Neuronal stem cell (in vitro differentiated cells): ENCODE measurements around the gene DEPP1.

ENCODE experiments used
- DNase-seq: peaks from one replicate; pipeline ENCODE4 v3.0.0-alpha.2; 2013; ENCODE audit warnings: low spot score
- H2AFZ ChIP-seq: one replicate; pipeline ENCODE4 v1.6.1; 2013; ENCODE audit warnings: mild to moderate bottlenecking, low read length, inconsistent platforms
- H2AK5ac ChIP-seq: 2 replicates; pipeline ENCODE4 v1.6.1; 2013; ENCODE audit warnings: low read depth, mild to moderate bottlenecking, inconsistent platforms, low read length, moderate library complexity, mixed read lengths
- H2BK120ac ChIP-seq: 2 replicates; pipeline ENCODE4 v1.6.1; 2013; ENCODE audit warnings: low read depth, mild to moderate bottlenecking, inconsistent platforms, low read length, moderate library complexity, mixed read lengths
- H2BK12ac ChIP-seq: one replicate; pipeline ENCODE4 v1.6.1; 2013; ENCODE audit warnings: low read length, inconsistent platforms
- H2BK15ac ChIP-seq: 2 replicates; pipeline ENCODE4 v1.6.1; 2013; ENCODE audit warnings: mild to moderate bottlenecking, low read length, inconsistent platforms, mixed read lengths
- H2BK5ac ChIP-seq: one replicate; pipeline ENCODE4 v1.6.1; 2013; ENCODE audit warnings: inconsistent platforms, mild to moderate bottlenecking, low read length, moderate library complexity
- H3K14ac ChIP-seq: one replicate; pipeline ENCODE4 v1.6.1; 2013; ENCODE audit warnings: low read length, inconsistent platforms
- H3K18ac ChIP-seq: 2 replicates; pipeline ENCODE4 v1.6.1; 2013; ENCODE audit warnings: low read length, inconsistent platforms
- H3K23ac ChIP-seq: 2 replicates; pipeline ENCODE4 v1.6.1; 2013; ENCODE audit warnings: low read depth, mild to moderate bottlenecking, mixed read lengths, low read length, inconsistent platforms; ENCODE audit not compliant: poor library complexity
- H3K27ac ChIP-seq: replicated peaks from 3 replicates; pipeline ENCODE4 v1.5.1; 2013; ENCODE audit warnings: low read length, inconsistent platforms
- H3K27me3 ChIP-seq, 3 experiments: 2 replicates each; pipeline ENCODE4 v1.6.1; 2013; ENCODE audit warnings: low read length in 3 of 3, mild to moderate bottlenecking in 2 of 3, inconsistent platforms in 1 of 3, low read depth in 1 of 3, mixed read lengths in 1 of 3, moderate library complexity in 1 of 3; ENCODE audit not compliant: control insufficient read depth in 3 of 3, insufficient read depth in 3 of 3
- H3K36me3 ChIP-seq, 2 donors: replicated peaks in 1 of 2; 2 replicates each; pipeline ENCODE4 v1.6.1; 2013; ENCODE audit warnings: low read length in 2 of 2; ENCODE audit not compliant: control insufficient read depth in 2 of 2, insufficient read depth in 2 of 2
- H3K4ac ChIP-seq: 2 replicates; pipeline ENCODE4 v1.6.1; 2013; ENCODE audit warnings: inconsistent platforms, mild to moderate bottlenecking, low read length, moderate library complexity
- H3K4me1 ChIP-seq, 2 donors: 1 replicate in 1 of 2; 2 replicates in 1 of 2; pipeline ENCODE4 v1.6.1; 2013; ENCODE audit warnings: low read length in 2 of 2, low read depth in 1 of 2; ENCODE audit not compliant: control insufficient read depth in 2 of 2, insufficient read depth in 1 of 2
- H3K4me2 ChIP-seq: one replicate; pipeline ENCODE4 v1.6.1; 2013; ENCODE audit warnings: mild to moderate bottlenecking, low read length, inconsistent platforms; ENCODE audit not compliant: insufficient read depth, poor library complexity, severe bottlenecking
- H3K4me3 ChIP-seq, 2 donors: 2 replicates each; pipeline ENCODE4 v1.5.1; 2013; ENCODE audit warnings: low read length in 2 of 2, mild to moderate bottlenecking in 2 of 2, inconsistent platforms in 1 of 2, moderate library complexity in 1 of 2
- H3K79me1 ChIP-seq: one replicate; pipeline ENCODE4 v1.6.1; 2013; ENCODE audit warnings: low read depth, mild to moderate bottlenecking, inconsistent platforms, low read length, moderate library complexity
- H3K9ac ChIP-seq: one replicate; pipeline ENCODE4 v1.6.1; 2013; ENCODE audit warnings: mild to moderate bottlenecking, low read depth, low read length, inconsistent platforms; ENCODE audit not compliant: poor library complexity
- H3K9me3 ChIP-seq, 2 donors: replicated peaks in 1 of 2; 2 replicates each; pipeline versions ENCODE3 to v1.6.1; 2013; ENCODE audit warnings: low read length in 2 of 2, mild to moderate bottlenecking in 2 of 2, inconsistent platforms in 1 of 2, low read depth in 1 of 2, mixed read lengths in 1 of 2, moderate library complexity in 1 of 2; ENCODE audit not compliant: control insufficient read depth in 2 of 2, insufficient read depth in 1 of 2
- H4K8ac ChIP-seq: one replicate; pipeline ENCODE4 v1.6.1; 2013; ENCODE audit warnings: low read depth, mild to moderate bottlenecking, inconsistent platforms, low read length, moderate library complexity
- H4K91ac ChIP-seq: one replicate; pipeline ENCODE4 v1.6.1; 2013; ENCODE audit warnings: low read length, low read depth, mild to moderate bottlenecking, inconsistent platforms; ENCODE audit not compliant: poor library complexity
- WGBS, 2 donors: extraction: QIAGEN DNeasy Blood & Tissue Kit; methylation state at CpG; one replicate each; pipeline ENCODE4 v1.1.7; 2013; ENCODE audit warnings: missing lambda C conversion rate in 2 of 2, mixed read lengths in 1 of 2; ENCODE audit not compliant: insufficient read length in 2 of 2, insufficient replicate concordance in 1 of 2; ENCODE audit errors: extremely low coverage in 2 of 2; 5-methylcytosine and 5-hydroxymethylcytosine counted together

DEPP1 gene

GRCh38 chr10:44995581-44995913, 16.9 kb upstream of the DEPP1 start:
- Histone ChIP-seq H3K14ac (no peak overlapping the region), H2BK15ac (no peak overlapping the region), H3K79me1 (no peaks in the 10 kb centered on the region), H4K8ac (no peak overlapping the region), H3K27me3 (no peaks in the 10 kb centered on the region), H3K9me3 (no peaks in the 10 kb centered on the region), H4K91ac (no peak overlapping the region), H2BK12ac (no peak overlapping the region), H3K36me3 (no peaks in the 10 kb centered on the region), H3K9ac (no peak overlapping the region), H2BK5ac (no peak overlapping the region), H3K4me1 (peaks cover 5 to 11% of the 10 kb centered on the region in 2 donors), H2BK120ac (no peak overlapping the region), H3K4ac (no peak overlapping the region), H3K23ac (no peak overlapping the region), H3K18ac (no peak overlapping the region), H3K4me3 (no peak overlapping the region), H3K27ac (no peak overlapping the region), H3K4me2 (no peak overlapping the region), H2AFZ (no peak overlapping the region), H2AK5ac (no peak overlapping the region)
- no peak for DNase-seq
- WGBS, 2 donors: no CpG with 5 or more reads among the region's 4 CpGs

- H3K27ac ChIP-seq: no peak overlapping the region
- WGBS, 2 donors: no CpG with 5 or more reads among the region's 9 CpGs
Measured at GRCh38 chr10:44994752-44995530, 16.3 kb upstream of the DEPP1 start.

GRCh38 chr10:44993922-44994751, 15.5 kb upstream of the DEPP1 start:
- Histone ChIP-seq H3K4me3 (no peak overlapping the region), H3K4ac (no peak overlapping the region), H4K8ac (no peak overlapping the region), H2AK5ac (no peak overlapping the region), H3K79me1 (no peaks in the 10 kb centered on the region), H2BK12ac (no peak overlapping the region), H3K4me1 (peaks cover 0 to 15% of the 10 kb centered on the region in 2 donors), H4K91ac (no peak overlapping the region), H3K14ac (no peak overlapping the region), H2BK5ac (no peak overlapping the region), H3K27ac (no peak overlapping the region), H2AFZ (no peak overlapping the region), H2BK120ac (no peak overlapping the region), H3K9me3 (no peaks in the 10 kb centered on the region), H3K9ac (no peak overlapping the region), H3K4me2 (no peak overlapping the region), H3K18ac (no peak overlapping the region), H3K27me3 (no peaks in the 10 kb centered on the region), H2BK15ac (no peak overlapping the region), H3K36me3 (no peaks in the 10 kb centered on the region), H3K23ac (no peak overlapping the region)
- WGBS, 2 donors: no CpG with 5 or more reads among the region's 11 CpGs
- no peak for DNase-seq

More at GRCh38 chr10:44994752-44995530, 16.3 kb upstream of the DEPP1 start:
- no peak overlapping the region for H3K14ac ChIP-seq
- H3K36me3 ChIP-seq: no peaks in the 10 kb centered on the region
- no peak overlapping the region for H3K4me3 ChIP-seq
- no peak overlapping the region for H2BK15ac ChIP-seq
- no peak overlapping the region for H3K18ac ChIP-seq
- no peak for DNase-seq
- H3K23ac ChIP-seq: no peak overlapping the region
- no peak overlapping the region for H2AFZ ChIP-seq
- H2AK5ac ChIP-seq: no peak overlapping the region
- H2BK12ac ChIP-seq: no peak overlapping the region
- no peaks in the 10 kb centered on the region for H3K27me3 ChIP-seq
- no peak overlapping the region for H4K91ac ChIP-seq
- no peak overlapping the region for H3K4ac ChIP-seq
- no peaks in the 10 kb centered on the region for H3K79me1 ChIP-seq
- no peak overlapping the region for H3K9ac ChIP-seq
- H3K4me2 ChIP-seq: no peak overlapping the region
- no peaks in the 10 kb centered on the region for H3K9me3 ChIP-seq
- H3K4me1 ChIP-seq: peaks cover 0 to 14% of the 10 kb centered on the region in 2 donors
- H2BK5ac ChIP-seq: no peak overlapping the region
- no peak overlapping the region for H2BK120ac ChIP-seq
- H4K8ac ChIP-seq: no peak overlapping the region

- no peak overlapping the region for H2BK12ac ChIP-seq
- no peak overlapping the region for H3K14ac ChIP-seq
- no peaks in the 10 kb centered on the region for H3K36me3 ChIP-seq
- H4K8ac ChIP-seq: no peak overlapping the region
- H2BK15ac ChIP-seq: no peak overlapping the region
- no peak overlapping the region for H2AFZ ChIP-seq
- no peak overlapping the region for H3K18ac ChIP-seq
- H2BK120ac ChIP-seq: peak overlapping the region; percentile 17
- no peak overlapping the region for H3K4ac ChIP-seq
- peaks cover 0 to 15% of the 10 kb centered on the region in 2 donors for H3K4me1 ChIP-seq
- H3K9ac ChIP-seq: no peak overlapping the region
- no peaks in the 10 kb centered on the region for H3K9me3 ChIP-seq
- WGBS, 2 donors: no CpG with 5 or more reads among the region's 14 CpGs
- H3K4me3 ChIP-seq: no peak overlapping the region
- H2BK5ac ChIP-seq: no peak overlapping the region
- no peak overlapping the region for H3K4me2 ChIP-seq
- no peaks in the 10 kb centered on the region for H3K27me3 ChIP-seq
- H2AK5ac ChIP-seq: no peak overlapping the region
- H3K27ac ChIP-seq: no peak overlapping the region
- no peaks in the 10 kb centered on the region for H3K79me1 ChIP-seq
- H3K23ac ChIP-seq: peak overlapping the region; percentile 2
- H4K91ac ChIP-seq: no peak overlapping the region
- no peak for DNase-seq
Measured at GRCh38 chr10:44993226-44993921, 14.8 kb upstream of the DEPP1 start.
